AG08395 (cell line): ENCODE results near the gene CCL11.

Experiments
- DNase-seq: peaks from one replicate; pipeline ENCODE4 v3.0.0; 2012; ENCODE audit warnings: mixed read lengths, low spot score

Gene CCL11

DNA sequence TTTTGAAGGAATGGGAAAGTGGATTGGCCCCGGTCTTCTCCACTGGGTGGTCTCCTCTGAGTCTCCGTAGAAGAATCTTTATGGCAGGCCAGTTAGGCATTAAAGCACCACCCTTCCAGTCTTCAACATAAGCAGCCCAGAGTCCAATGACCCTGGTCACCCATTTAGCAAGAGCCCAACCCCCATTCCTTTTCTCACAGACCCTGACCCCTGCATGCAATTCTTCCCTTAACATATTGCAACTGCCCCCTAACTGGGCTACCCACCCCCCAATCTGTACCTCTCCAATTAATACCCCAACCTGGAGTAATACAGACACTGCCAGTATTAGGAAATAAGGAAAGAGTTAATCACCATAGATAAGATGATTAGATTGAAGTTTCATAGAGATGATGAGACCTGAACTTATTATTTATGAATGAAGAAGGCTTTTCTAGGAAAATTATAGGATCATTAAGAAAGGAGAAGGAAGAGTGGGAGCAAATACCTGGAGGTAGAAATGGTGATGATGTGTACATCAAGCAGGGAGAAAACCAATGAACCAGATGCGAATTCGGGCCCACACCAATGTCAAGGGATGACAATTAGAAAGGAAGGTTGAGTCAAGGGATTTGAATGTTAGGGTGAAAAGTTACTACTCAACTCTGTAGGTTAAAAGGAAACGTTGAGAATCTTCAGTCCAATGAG lies 28.1 kb upstream of the CCL11 start:
- no peak for DNase-seq

DNA sequence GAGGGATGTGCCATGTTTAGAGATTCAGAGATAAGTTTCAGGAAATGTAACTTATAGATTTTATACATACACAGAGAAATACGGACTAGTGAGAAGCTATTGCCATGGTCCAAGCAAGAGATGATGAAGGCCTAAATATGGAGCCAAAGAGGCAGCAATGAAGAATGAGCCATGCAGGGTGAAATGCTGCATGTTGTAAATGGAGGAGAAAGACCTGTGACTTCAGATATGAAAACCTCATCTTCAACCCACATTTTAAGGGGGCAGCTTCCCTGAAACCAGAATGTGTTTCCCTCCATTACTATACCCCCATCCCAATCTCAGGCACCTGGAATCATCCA lies 27.6 kb upstream of the CCL11 start:
- no peak for DNase-seq

DNA sequence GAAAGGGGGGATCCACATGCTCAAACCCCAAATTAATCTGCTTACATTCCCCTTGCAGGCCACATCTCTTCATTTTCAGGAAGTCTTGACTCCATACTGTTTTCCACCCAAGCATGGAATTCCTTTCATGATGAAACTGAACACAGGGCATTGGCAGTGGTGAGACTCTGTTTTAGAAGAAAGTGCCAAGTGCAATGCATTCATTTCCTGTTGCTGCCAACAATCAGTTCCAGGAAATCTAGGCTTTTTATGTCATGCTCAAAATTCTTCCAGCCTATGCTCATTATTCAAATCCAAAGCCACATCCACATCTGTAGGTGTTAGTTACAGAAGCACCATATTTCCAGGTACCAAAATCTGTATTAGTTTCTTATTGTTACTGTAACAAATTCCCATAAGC lies 26.4 kb upstream of the CCL11 start:
- DNase-seq, result peak; percentile 56

DNA sequence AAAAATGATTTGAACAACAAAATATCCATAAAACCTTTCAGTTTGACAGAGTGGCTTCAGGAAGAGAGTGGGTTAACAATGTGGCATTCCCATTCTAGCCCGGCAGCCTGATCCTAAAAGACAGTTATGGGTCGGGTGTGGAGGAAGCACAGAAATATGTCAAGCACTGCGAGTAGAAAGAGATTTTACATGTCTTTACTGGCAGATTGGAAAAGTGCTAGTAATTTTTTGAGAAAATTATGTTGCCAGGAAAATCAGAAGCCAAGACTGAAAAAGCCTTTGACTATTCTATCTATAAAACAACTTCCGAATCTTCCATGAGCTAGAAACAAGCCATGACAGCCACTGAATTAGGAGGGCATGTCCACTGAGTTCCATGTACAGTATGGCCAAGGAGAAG lies 24.7 kb upstream of the CCL11 start:
- DNase-seq, result no peak

DNA sequence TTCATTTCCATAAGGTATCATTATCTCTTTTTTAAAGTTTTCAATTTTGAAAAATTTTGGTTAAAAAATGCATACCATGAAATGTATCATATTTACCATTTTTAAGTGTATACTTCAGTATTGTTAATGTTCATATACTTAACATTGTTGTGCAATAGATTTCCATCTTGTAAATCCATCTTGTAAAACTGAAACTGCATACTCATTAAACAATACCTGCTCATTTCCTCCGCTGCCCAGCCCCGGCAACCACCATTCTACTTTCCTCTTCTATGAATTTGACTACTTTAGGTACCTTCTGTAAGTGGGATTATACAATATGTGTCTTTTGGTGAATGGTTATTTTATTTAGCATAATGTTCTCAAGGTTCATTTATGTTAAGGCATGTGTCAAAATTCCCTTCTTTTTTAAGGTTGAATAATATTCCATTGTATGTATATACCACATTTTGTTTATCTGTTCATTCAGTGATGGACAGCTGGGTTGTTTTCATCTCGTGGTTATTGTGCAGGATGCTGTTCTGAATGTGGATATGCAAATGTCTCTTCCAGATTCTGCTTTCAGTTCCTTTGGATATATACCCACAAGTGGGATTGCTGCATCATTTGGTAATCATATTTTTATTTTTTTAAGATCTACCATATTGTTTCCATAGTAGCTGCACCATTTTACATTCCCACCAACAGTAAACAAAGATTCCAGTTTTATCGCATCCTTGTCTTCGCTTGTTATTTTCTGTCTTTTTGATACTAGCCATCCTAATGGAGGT lies 23.8 kb upstream of the CCL11 start:
- no peak for DNase-seq

DNA sequence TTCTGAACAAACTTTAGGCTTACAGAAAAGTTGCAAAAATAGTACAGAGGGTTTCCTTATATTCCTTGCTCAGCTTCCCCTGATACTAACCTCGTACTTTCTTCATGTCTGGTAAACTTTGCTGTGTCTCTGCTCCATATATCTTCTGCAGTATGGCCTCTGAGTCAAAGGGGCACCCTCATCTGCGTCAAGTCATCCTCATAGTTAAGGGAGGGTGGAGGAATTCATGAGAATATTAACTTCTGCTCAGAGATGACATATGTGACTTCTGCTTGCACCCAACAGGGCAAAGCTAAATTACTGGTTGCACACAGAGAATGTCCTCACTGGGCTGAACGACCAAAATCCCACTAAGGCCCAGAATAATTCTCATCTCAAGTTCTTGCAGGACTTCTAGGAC lies 19.8 kb upstream of the CCL11 start:
- no peak for DNase-seq

DNA sequence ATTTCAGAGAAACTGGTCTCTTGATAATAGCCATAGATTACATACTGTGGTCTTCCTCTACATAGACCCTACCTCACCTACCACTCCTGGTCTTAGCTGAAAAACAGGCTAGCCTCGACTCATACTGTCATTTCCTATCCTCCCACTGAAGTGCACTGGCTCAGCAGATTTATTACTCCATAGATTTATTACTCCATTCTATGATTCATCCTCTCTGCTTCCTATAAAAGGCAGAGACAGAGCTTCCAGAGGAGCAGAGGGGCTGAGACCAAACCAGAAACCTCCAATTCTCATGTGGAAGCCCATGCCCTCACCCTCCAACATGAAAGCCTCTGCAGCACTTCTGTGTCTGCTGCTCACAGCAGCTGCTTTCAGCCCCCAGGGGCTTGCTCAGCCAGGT lies 15.6 kb upstream of the CCL11 start, which contains the start of gene CCL7:
CCL7 (plus strand) TSS at position 253 of the 400 bp plus-strand sequence; CDS start at position 323, 70 bp downstream.
- peak; percentile 19 for DNase-seq

DNA sequence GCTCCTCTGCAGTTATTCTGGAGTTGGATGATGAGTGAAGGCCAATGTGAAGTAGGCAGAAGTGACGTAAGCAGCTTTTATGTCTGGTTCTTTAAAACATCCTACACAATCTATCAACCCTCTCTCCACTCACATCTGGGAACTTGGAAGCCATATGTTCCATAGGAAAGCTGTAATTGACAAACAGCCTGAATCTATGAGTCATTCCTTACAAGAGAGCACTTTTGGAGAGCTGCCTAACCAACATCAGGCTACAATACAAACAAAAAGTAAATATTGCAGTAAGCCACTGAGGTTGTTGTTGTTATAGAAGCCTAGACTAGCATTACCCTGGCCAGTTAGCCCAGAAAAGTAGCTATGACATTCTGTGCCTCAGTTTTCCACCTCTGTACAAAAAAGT lies 9.7 kb upstream of the CCL11 start:
- DNase-seq, result peak; percentile 89

DNA sequence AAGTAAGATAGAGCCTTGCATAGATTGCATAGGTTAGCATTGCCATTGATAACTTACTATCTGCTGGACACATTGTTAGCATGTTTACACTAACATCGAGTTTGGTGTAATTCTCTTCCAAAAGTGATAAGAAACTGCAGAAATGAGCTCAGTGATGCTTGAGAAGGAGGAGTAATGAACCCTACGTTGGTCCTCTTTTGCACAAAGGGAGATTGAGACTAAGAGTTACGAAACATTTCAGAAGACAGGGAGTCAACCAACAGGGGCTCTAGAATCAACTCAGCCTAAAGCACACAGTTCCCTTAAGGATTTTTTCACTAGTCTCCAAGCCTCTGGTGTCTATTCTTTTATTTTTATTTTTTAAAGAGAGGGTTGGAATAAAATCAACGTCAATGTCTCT lies 8.7 kb upstream of the CCL11 start:
- no peak for DNase-seq

DNA sequence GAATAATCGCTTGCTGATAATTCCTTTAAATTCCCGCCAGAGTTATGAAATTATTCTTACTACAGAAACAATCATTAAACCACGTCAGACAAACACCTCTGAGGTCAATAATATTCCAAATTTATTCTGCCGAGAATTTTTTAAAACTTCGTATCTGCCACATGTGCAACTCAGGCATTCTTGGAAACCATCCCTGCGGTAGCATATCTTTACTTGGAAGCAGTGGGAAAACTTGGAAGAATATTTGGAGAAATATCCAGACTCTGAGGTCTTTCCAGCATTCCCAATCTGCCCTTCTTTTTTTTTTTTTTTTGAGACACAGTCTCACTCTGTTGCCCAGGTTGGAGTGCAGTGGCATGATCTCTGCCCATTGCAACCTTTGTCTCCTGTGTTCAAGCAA lies 2.0 kb upstream of the CCL11 start:
- DNase-seq, result no peak

DNA sequence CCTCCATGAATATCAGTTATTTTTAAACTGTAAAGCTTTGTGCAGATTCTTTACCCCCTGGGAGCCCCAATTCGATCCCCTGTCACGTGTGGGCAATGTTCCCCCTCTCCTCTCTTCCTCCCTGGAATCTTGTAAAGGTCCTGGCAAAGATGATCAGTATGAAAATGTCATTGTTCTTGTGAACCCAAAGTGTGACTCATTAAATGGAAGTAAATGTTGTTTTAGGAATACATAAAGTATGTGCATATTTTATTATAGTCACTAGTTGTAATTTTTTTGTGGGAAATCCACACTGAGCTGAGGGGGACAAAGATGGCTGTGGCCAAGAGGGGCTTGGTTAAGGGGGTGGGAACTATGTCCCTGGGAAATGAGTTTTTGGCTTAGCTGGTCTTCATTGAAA lies 2.3 kb downstream of the CCL11 start:
- DNase-seq, result no peak

DNA sequence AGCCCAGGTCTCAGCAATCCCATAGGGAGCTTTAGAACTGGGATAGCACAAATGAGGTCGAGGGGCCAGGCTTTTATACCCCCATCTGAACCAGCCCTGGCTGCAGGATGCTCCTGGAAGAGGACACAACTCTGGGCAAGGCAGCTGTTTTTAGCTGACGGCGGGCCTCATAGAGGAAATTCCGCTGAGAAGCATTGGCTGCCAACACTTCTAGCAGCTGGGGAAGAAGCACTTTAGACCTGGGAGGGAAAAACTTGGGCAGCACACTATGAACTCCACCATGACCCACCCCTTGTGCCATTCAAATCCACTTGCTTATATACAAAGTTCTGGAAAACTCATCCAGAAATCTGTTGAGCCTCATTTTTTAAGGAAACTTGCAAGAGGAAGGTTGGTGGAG lies 5.0 kb downstream of the CCL11 start:
- DNase-seq, result no peak

DNA sequence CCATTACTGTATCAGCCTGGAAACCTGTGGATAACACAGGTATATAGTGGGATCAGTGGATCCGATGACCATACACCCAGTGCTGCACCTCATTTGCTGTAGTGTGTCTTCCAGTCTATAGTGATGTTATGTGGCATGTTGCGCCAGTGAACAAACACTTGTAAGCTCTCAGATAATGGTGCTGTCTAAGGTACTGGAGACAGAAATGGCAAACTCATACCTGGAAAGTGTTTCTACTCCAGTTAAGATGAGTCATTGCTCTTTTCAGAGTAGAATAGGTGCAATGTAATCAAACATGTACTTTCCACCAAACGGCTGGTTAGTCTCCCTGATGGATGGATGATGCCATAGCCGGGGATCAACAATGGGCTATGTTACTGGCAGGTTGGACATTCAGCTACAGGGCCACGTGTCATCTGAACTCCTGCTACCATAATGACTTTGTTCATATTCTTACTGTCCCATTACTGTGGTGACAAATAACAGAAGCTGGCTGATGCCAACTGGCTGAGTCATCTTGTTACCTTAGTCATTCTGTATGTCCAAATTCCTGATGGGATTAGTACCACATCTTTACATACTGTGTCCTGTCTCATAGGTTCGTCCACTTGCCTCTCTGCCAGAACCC lies 6.3 kb downstream of the CCL11 start:
- DNase-seq, result no peak

DNA sequence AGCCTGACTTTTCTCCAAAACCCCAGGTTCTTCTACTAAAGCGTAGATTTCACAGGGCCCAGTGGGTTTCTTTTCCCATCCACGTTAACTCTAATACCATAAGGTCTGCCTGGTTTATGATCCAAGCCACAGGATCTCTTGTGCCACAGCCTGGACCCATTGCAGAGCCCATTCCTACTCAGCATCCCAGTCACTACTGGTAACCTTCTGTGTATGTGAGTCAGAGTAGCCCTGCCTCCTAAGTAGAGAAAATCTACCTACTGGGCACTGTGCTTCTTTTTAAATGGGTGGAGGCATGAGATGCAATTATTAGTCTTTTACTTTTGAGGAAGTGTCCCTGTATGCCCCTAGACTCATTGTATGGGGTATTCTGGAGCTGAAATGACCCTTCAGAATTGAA lies 13.5 kb downstream of the CCL11 start:
- no peak for DNase-seq

DNA sequence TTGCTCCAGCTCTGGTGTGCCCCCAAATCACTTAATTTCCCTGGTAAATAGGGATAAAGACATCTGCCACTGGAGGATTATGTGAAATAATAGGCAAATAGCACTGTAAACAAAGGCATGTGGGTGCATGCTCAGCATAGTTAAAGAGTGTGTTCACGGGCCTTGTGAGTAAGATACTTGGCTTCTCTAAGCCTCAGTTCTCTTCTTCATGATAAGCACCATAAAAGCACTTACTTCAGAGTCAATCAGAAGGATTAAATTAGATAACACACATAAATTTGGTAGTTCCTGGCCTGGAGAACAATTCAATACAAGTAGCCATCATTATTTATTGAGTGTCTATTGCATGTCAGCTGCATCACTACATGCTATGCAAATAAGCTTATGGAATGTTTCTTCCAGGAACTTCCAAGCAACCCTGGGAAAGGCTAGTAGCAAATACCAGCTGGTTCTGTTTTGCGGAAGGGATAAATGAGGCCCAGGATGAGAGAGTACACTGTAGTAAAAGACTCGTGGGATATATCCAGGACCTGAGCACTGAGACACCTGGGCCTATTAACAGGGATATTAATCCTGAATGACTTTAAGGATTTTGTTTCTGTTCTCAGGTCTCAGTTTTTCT lies 14.5 kb downstream of the CCL11 start:
- DNase-seq, result peak; percentile 76

DNA sequence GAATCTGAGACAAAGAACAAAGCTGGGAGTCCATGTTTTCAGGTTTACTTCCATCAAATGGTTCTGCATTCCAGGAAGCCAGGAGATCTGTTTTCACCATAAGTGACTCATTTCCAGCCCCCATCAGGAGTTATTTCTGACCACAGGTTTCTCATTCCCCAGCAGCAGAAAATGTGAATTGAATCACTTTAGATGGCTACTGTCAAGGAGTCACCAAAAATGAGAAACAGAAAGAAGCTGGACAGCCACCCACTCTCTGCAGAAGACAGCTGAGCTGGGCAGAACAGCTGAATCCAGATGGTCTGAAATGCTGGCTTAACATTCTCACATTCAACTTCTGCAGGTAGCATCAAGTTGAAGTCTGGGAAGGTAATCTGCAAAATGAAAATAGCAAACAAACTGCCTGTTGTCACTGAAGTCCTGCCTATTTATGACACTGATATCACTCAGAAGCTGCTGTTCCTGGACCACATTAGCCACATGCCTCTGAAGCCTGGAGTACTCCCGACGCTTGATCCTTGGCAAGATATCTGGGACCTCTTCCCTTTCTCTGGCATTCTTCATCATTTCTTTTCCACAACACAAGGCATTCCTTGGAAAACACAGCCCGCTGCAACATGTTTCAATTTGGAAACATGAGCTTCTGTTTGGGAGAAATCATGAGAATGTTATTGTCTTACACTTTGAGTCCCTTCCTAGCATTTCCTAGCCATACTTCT lies 15.3 kb downstream of the CCL11 start:
- DNase-seq, result peak; percentile 64

DNA sequence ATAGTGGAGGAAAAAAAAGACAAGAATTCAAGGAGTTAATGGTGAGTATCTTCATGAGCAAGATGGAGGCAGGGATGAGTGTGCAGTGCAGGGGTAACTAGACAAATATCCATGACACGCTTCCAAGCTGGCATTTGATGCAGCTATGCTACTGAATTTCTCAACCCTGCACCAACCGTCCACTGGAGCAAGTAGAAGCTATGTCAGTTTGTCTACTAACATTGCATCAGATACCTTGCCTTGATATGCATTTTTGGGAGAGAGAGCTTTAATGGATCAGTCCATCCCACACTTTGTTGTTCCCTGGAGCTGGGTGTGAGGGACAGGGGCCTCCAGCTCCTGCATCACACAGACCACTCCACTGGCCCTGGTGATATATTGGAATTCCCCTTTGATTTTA lies 16.4 kb downstream of the CCL11 start:
- no peak for DNase-seq

DNA sequence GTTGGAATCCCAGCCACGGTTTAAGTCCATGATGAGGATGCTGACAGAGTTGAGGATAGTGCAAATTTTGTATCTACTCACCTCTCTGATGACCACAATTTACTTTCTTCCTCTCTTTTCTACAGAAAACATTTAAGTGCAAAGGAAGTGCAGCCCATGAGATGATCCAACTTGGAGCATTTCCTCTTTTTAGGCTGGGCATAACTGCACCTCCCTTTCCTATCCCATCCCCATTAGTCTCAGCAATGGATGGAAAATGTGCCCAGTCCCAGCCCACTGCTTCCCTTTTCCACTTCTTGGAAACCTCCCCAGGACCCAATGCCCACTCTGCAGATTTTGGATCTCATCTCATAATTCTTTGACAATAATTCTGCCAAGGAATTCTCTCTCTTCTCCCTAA lies 17.1 kb downstream of the CCL11 start:
- DNase-seq, result no peak

DNA sequence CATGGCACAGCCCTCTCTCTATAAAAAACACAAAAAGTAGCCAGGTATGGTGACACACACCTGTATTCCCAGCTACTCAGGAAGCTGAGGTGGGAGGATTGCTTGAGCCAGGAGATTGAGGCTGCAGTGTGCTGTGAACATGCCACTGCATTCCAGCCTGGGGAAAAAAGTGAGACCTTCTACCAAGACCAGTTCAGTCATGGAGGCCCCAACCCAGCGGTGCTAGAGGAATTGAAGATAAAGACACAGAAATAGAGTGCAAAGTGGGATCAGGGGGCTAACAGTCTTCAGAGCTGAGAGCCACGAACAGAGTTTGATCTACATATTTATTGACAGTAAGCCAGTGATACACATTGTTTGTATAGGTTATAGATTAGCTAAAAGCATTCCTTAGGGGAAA lies 18.1 kb downstream of the CCL11 start:
- no peak for DNase-seq

DNA sequence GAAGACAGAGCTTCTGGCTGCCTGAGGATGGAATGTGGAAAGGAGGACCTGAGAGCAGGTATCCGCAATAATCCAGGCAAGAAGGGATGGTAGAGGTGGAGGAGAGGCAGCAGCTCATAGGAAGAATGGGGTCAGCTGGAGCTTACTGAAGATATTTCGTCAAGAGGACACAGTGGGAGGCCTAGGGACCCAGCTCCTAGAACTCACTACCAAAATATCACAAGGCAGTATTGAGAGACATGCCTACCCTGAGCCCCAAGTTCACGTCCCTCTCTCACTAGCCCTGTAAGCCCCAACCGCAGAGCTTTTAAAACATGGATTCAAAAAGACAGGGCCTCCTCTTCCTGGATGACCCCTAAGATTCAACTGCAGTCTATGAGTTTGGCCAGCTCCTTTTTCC lies 19.5 kb downstream of the CCL11 start:
- DNase-seq, result no peak

DNA sequence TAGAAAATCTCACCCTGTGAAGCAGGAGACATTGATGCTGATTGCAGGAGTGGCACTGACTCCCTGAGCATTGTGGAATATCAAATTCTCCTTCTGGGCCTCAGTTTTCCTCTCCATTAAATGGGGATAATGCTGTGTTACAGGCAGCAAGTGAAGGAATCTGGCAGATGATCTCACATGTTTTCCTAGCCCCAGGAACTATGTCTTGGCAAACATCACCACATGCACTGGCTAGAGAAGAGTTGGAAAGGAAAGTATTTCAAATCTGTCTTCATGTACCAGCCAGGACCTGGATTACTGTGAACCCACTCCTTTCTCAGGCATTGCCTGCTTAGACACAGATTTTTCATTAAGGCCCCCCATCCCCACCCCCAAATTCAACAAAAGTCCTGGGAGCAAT lies 20.1 kb downstream of the CCL11 start:
- no peak for DNase-seq

DNA sequence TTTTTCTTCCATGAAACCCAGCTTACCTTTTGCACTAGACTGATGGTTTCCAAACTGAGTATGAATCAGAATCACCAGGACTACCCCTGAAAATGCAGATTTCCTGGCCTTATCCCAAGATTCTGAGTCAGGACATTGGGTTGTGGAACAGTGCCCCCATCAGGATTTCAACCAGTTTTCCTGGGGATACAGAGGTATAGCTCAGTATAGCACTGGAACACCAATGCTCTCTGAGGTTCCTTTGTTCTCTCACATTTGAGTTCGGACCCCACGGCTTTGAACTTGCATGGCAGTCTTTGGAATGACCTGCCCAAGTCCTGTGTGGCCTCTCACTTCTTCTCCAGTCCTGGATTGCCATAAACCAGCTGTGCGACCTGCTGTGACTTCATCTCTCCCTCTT lies 20.9 kb downstream of the CCL11 start:
- DNase-seq, result peak; percentile 90
